HuH-7 (cell line): ENCODE data around the gene URM1.
"Not testable (repeated sequence)": the region's sequence is repeated elsewhere in the genome, so short reads cannot be mapped to it uniquely, and the experiment has no call there.

ENCODE experiments used
- DNase-seq: peaks from one replicate; pipeline ENCODE4 v3.0.0; 2011; ENCODE audit warnings: low spot score

Gene URM1

GRCh38 chr9:128409450-128409849, 38.3 kb downstream of the URM1 start:
- no peak for DNase-seq

- DNase-seq = peak; percentile 51
These were observed 38.8 kb downstream of the URM1 start for GRCh38 chr9:128409978-128410377.

- no peak for DNase-seq
These were observed 40.4 kb downstream of the URM1 start for GRCh38 chr9:128411364-128412119.

GRCh38 chr9:128412120-128412790, 41.1 kb downstream of the URM1 start:
- DNase-seq = peak; percentile 89

- DNase-seq = not testable (repeated sequence)
These were observed 42.6 kb downstream of the URM1 start for GRCh38 chr9:128413728-128414127.

- DNase-seq = peak; percentile 66
These were observed 43.3 kb downstream of the URM1 start for GRCh38 chr9:128414461-128414860.

- no peak for DNase-seq
These were observed 44.1 kb downstream of the URM1 start for GRCh38 chr9:128415281-128415680.

- no peak for DNase-seq
These were observed 44.8 kb downstream of the URM1 start for GRCh38 chr9:128416014-128416413.

GRCh38 chr9:128416432-128417019, 45.4 kb downstream of the URM1 start:
- no peak for DNase-seq

- DNase-seq = peak; percentile 63
These were observed 48.1 kb downstream of the URM1 start for GRCh38 chr9:128419061-128419925.

GRCh38 chr9:128420060-128420650, 49.0 kb downstream of the URM1 start:
- DNase-seq = peak; percentile 91

- peak; percentile 82 for DNase-seq
These were observed 49.7 kb downstream of the URM1 start, which contains the start of gene CERCAM for GRCh38 chr9:128420651-128421481. TSS of gene CERCAM (plus strand) at chr9:128420857. CDS start at chr9:128420878, 21 bp downstream.

GRCh38 chr9:128421482-128421996, 50.4 kb downstream of the URM1 start:
- DNase-seq = no peak

- not testable (repeated sequence) for DNase-seq
These were observed 51.0 kb downstream of the URM1 start for GRCh38 chr9:128422022-128422782.

GRCh38 chr9:128422783-128423150, 51.6 kb downstream of the URM1 start:
- DNase-seq = no peak

GRCh38 chr9:128423356-128423755, 52.2 kb downstream of the URM1 start:
- not testable (repeated sequence) for DNase-seq

GRCh38 chr9:128424268-128424780, 53.1 kb downstream of the URM1 start:
- DNase-seq = no peak

- peak; percentile 3 for DNase-seq
These were observed 57.7 kb downstream of the URM1 start for GRCh38 chr9:128428644-128429512.
